ENCODE measurements around the gene WFIKKN1. TPM values are rescaled to one million over a fixed set of nuclear protein-coding genes. Genes with fewer than 3 reads are reported as not detected.

The WFIKKN1 gene
- total and polyA plus RNA-seq, 12 donors: 0.18 to 3.9 (median 0.45) TPM; not detected in 2

DNA sequence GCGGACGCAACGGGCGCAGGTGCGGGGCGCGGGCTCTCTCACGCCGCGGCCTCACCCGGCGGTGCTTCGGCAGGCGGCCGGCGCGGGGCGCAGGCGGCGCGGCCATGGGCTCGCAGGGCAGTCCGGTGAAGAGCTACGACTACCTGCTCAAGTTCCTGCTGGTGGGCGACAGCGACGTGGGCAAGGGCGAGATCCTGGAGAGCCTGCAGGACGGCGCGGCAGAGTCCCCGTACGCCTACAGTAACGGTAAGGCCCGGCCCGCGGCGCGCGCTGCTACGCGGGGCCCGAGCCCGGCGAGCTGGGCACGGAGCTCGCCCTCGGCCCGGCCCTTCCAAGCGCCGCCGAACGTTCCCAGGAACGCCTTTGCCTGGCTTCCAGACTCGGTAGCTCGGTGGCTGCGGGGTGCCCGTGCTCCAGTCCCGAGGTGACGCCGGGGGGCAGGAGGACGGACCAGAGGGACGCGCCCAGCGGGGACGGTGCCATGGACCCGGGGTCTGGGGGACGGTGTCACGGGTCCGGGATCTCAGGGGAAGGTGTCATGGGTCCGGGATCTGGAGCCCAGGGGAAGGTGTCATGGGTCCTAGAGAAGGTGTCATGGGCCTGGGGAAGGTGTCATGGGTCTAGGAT lies 40.5 kb upstream of the WFIKKN1 start:
- WGBS, 4 donors: 1 to 14% (median 1%) methylated on average over 7 to 71 of the region's 71 CpGs; no CpG with 5 or more reads in 1 of the 4 donors
- DNase-seq: peak in 6 of 7 donors; percentile 43 to 73 (median 64)
- Histone ChIP-seq H3K4me1 (replicated peaks in 1 of 2) (peaks cover 24 to 37% of the 10 kb centered on the region in 2 donors), H3K4me3 (peak overlapping the region; percentile 49 to 94 (median 83)), H3K27me3 (no peaks in the 10 kb centered on the region), H3K9me3 (replicated peaks in 1 of 3) (no peaks in the 10 kb centered on the region), H3K36me3 (replicated peaks in 1 of 2) (no peaks in the 10 kb centered on the region), H3K27ac (peak overlapping the region in 4 of 5 donors; percentile 60 to 100 (median 79))
- no peak for TF ChIP-seq CTCF (IDR thresholded peaks at IDR 0.05)
- peak; percentile 46 to 56 for TF ChIP-seq POLR2A (IDR thresholded peaks at IDR 0.05)
- intact Hi-C loops (cut with DNase I): no loop called here

GRCh38 chr16:590815-591200 lies 40.0 kb upstream of the WFIKKN1 start:
- Histone ChIP-seq H3K27ac (peak overlapping the region in 2 of 5 donors; percentile 75 to 100), H3K4me3 (peak overlapping the region; percentile 49 to 94 (median 83)), H3K9me3 (replicated peaks in 1 of 3) (no peaks in the 10 kb centered on the region), H3K4me1 (replicated peaks in 1 of 2) (peaks cover 24 to 37% of the 10 kb centered on the region in 2 donors), H3K27me3 (no peaks in the 10 kb centered on the region), H3K36me3 (replicated peaks in 1 of 2) (no peaks in the 10 kb centered on the region)
- TF ChIP-seq POLR2A (IDR thresholded peaks at IDR 0.05): no peak
- TF ChIP-seq CTCF (IDR thresholded peaks at IDR 0.05): no peak
- DNase-seq: peak in 1 of 7 donors; percentile 24
- WGBS, 4 donors: 30 to 57% (median 47%) methylated on average over 7 to 10 of the region's 10 CpGs
- intact Hi-C loops (cut with DNase I): no loop called here

DNA sequence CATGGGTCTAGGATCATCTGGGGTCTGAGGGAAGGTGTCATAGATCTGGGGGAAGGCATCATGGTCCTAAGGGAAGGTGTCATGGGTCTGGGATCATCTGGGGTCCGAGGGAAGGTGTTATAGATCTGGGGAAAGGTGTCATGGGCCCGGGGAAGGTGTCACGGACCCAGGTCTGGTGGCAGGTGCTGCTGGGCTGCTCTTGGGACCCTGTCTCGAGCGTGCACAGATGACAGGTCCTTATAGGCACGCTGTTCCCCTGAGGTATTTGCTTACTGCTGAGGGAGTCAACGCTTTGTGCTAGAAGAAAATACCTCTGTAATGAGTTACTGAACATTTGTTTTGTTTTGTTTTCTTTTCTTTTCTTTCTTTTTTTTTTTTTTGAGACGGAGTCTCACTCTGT lies 39.6 kb upstream of the WFIKKN1 start:
- H3K27ac ChIP-seq: no peak overlapping the region
- DNase-seq: no peak
- no peaks in the 10 kb centered on the region for H3K27me3 ChIP-seq
- H3K4me1 ChIP-seq (replicated peaks in 1 of 2): peaks cover 24 to 37% of the 10 kb centered on the region in 2 donors
- TF ChIP-seq POLR2A (IDR thresholded peaks at IDR 0.05) (no peak), CTCF (IDR thresholded peaks at IDR 0.05) (no peak)
- no peak overlapping the region for H3K4me3 ChIP-seq
- no peaks in the 10 kb centered on the region for H3K36me3 ChIP-seq (replicated peaks in 1 of 2)
- WGBS, 4 donors: 80 to 88% (median 85%) methylated on average over 8 of the region's 8 CpGs
- H3K9me3 ChIP-seq (replicated peaks in 1 of 3): no peaks in the 10 kb centered on the region
- intact Hi-C loops (cut with DNase I): no loop called here

DNA sequence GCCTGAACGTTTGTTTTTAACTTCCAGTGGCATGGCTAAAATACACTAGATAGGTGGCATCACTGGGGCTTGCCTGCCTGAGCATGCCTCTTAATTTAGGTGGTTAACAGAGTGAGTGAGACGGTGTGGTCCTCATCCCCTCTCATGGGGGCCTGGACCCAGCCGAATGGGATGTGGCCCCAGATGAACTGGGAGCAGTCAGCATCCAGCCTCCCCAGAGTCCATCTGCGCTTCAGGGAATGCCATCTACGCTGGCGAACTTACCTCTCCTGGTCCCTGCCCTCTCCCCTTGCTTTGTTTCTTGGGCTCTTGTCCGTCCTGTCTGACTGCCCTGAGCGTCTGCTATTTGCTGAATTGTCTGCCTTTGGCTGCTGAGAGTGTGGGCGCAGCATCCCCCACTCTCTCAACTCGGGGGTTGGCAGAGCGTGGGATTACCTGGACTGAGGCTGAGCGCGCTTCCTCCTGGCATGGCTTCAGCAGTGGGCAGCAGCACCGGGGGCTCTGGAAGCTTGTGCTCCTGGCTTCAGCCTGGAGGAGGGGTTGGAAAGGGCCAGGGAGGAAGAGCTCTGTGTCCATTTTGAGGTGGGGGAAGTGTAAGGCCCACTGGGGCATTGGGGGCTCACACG lies 38.8 kb upstream of the WFIKKN1 start:
- no peaks in the 10 kb centered on the region for H3K27me3 ChIP-seq
- DNase-seq: peak in 1 of 7 donors; percentile 25
- WGBS, 4 donors: 85 to 93% (median 88%) methylated on average over 2 to 15 of the region's 15 CpGs
- H3K9me3 ChIP-seq (replicated peaks in 1 of 3): no peaks in the 10 kb centered on the region
- peaks cover 24 to 36% of the 10 kb centered on the region in 2 donors for H3K4me1 ChIP-seq (replicated peaks in 1 of 2)
- no peak for TF ChIP-seq POLR2A (IDR thresholded peaks at IDR 0.05)
- no peak for TF ChIP-seq CTCF (IDR thresholded peaks at IDR 0.05)
- peak overlapping the region in 1 of 5 donors; percentile 43 for H3K27ac ChIP-seq
- H3K4me3 ChIP-seq: no peak overlapping the region
- H3K36me3 ChIP-seq (replicated peaks in 1 of 2): no peaks in the 10 kb centered on the region
- intact Hi-C loops (cut with DNase I): no loop called here
